GM12801 (cell line): ENCODE results near the gene DOCK4.

Experiments used
- TF ChIP-seq, protein P1 (sequence below): IDR thresholded peaks from one replicate; pipeline ENCODE4 v1.5.1; 2011; ENCODE audit warnings: control low read depth; ENCODE audit not compliant: insufficient read length; ENCODE audit errors: extremely low read depth

The DOCK4 gene

GRCh38 chr7:112092709-112093395, 113.3 kb downstream of the DOCK4 start:
- TF ChIP-seq, protein P1, sequence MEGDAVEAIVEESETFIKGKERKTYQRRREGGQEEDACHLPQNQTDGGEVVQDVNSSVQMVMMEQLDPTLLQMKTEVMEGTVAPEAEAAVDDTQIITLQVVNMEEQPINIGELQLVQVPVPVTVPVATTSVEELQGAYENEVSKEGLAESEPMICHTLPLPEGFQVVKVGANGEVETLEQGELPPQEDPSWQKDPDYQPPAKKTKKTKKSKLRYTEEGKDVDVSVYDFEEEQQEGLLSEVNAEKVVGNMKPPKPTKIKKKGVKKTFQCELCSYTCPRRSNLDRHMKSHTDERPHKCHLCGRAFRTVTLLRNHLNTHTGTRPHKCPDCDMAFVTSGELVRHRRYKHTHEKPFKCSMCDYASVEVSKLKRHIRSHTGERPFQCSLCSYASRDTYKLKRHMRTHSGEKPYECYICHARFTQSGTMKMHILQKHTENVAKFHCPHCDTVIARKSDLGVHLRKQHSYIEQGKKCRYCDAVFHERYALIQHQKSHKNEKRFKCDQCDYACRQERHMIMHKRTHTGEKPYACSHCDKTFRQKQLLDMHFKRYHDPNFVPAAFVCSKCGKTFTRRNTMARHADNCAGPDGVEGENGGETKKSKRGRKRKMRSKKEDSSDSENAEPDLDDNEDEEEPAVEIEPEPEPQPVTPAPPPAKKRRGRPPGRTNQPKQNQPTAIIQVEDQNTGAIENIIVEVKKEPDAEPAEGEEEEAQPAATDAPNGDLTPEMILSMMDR: no peak

- TF ChIP-seq, protein P1: no peak
Measured at GRCh38 chr7:112092306-112092705, 113.9 kb downstream of the DOCK4 start.

DNA sequence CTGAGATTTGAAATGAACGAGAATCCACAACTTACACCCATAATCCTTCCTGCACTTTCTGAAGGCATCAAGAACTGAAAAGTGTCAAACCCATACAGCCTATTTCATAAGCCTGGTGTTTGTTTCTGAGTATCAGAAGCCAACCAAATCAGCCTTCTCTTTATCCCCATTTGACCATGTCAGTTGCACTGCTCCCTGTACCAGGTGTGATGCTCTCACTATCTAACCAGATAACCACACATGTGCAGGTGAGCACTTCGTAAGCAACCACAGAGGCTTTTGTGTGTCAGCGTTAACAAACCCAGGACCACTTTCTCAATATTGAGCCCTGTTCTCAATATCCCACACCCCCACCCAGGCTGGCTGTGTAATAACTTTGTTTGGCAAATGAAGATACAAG, 114.4 kb downstream of the DOCK4 start:
- TF ChIP-seq, protein P1: no peak

GRCh38 chr7:112089551-112089950, 116.6 kb downstream of the DOCK4 start:
- TF ChIP-seq, protein P1: no peak

- TF ChIP-seq, protein P1: no peak
Measured at GRCh38 chr7:112088484-112089016, 117.6 kb downstream of the DOCK4 start.

GRCh38 chr7:112086496-112087254, 119.5 kb downstream of the DOCK4 start:
- TF ChIP-seq, protein P1: no peak

GRCh38 chr7:112084520-112084971, 121.7 kb downstream of the DOCK4 start:
- TF ChIP-seq, protein P1: no peak
